Natural killer cell (primary cell): ENCODE results near the gene GUCY1B1. TPM values are rescaled to one million over a fixed set of nuclear protein-coding genes. Genes with fewer than 3 reads are reported as not detected.

Source experiments
- ATAC-seq, 3 donors: fragments of 150-1000 bp in 2 of 3; fragments of 200-7000 bp in 1 of 3; cut with Tn5 transposase; 1 replicate in 1 of 3; 2 replicates in 2 of 3; pipeline ENCODE4 v1.10.0; 2021; ENCODE audit warnings: mild to moderate bottlenecking in 2 of 3, moderate library complexity in 2 of 3
- DNase-seq, 2 donors: peaks; one replicate each; pipeline versions ENCODE4 v3.0.0 to v3.0.0-alpha.2; 2013 to 2021; ENCODE audit warnings: mixed read lengths in 1 of 2
- H3K27ac ChIP-seq: one replicate; pipeline ENCODE4 v1.5.1; 2013; ENCODE audit warnings: mild to moderate bottlenecking, low read length
- H3K27me3 ChIP-seq: one replicate; pipeline ENCODE4 v1.6.1; 2013; ENCODE audit warnings: low read length; ENCODE audit not compliant: control insufficient read depth, insufficient read depth
- H3K36me3 ChIP-seq: one replicate; pipeline ENCODE4 v1.6.1; 2013; ENCODE audit warnings: low read length; ENCODE audit not compliant: control insufficient read depth, insufficient read depth
- H3K4me1 ChIP-seq: one replicate; pipeline ENCODE4 v1.6.1; 2013; ENCODE audit warnings: low read length; ENCODE audit not compliant: control insufficient read depth, insufficient read depth
- H3K4me3 ChIP-seq: one replicate; pipeline ENCODE4 v1.5.1; 2013; ENCODE audit warnings: low read length
- H3K9me3 ChIP-seq: one replicate; pipeline ENCODE4 v1.6.1; 2013; ENCODE audit warnings: low read length; ENCODE audit not compliant: control insufficient read depth, insufficient read depth
- H3K27ac Mint-ChIP-seq, 2 donors: one replicate each; pipeline ENCODE4 v1.8.0; 2022; ENCODE audit warnings: mild to moderate bottlenecking in 2 of 2, mixed read lengths in 2 of 2, moderate library complexity in 1 of 2
- H3K27me3 Mint-ChIP-seq, 2 donors: one replicate each; pipeline ENCODE4 v1.8.0; 2022; ENCODE audit warnings: low read depth in 2 of 2, mixed read lengths in 2 of 2
- H3K36me3 Mint-ChIP-seq: one replicate; pipeline ENCODE4 v1.8.0; 2022; ENCODE audit warnings: mixed read lengths
- H3K4me1 Mint-ChIP-seq, 2 donors: one replicate each; pipeline ENCODE4 v1.8.0; 2022; ENCODE audit warnings: mixed read lengths in 2 of 2
- H3K4me3 Mint-ChIP-seq: one replicate; pipeline ENCODE4 v1.8.0; 2022; ENCODE audit warnings: mild to moderate bottlenecking, moderate library complexity, mixed read lengths
- H3K9me3 Mint-ChIP-seq, 2 donors: one replicate each; pipeline ENCODE4 v1.8.0; 2022; ENCODE audit warnings: mixed read lengths in 2 of 2
- CTCF ChIP-seq: fragments of 200-600 bp; IDR thresholded peaks from one replicate; pipeline ENCODE4 v1.8.0; 2022; ENCODE audit warnings: antibody characterized with exemption
- WGBS: methylation state at CpG from one replicate; pipeline ENCODE4 v1.1.7; 2013; ENCODE audit warnings: missing lambda C conversion rate; ENCODE audit not compliant: insufficient coverage; 5-methylcytosine and 5-hydroxymethylcytosine counted together
- intact Hi-C: fragments of 100-400 bp; cut with micrococcal nuclease; formaldehyde crosslinking; loops from one replicate; pipeline ENCODE4 v1.14.2; 2022
- total RNA-seq, 4 donors: library from RNA; stranded (reverse); fragments of 120-200 nt in 1 of 4; gene quantifications; one replicate each; pipeline versions ENCODE4 v1.2.3 to v1.2.4, GENCODE V29; 2013 to 2022

GUCY1B1 gene
- total RNA-seq, 3 donors from 2014 or later (not counting 1 experiment from before 2014, with no cell fraction given): 2.1 to 4.0 (median 2.8) TPM

DNA sequence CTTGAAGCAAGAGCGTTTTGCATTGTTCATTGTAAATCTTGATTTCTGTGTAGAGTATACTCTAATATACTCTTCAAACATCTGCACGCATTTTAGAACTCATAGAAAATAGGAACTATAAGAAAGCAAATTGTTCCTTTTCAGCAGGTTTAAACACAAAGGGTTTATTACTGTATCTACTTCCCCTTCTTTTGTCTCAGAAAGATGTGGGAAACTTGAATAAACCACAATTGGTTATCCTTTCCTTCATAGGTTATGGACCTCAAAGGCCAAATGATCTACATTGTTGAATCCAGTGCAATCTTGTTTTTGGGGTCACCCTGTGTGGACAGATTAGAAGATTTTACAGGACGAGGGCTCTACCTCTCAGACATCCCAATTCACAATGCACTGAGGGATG, 46.0 kb upstream of the GUCY1B1 start:
- intact Hi-C loops: no loop called here
- no peak for ATAC-seq
- no CpG with 5 or more reads among the region's 3 CpGs for WGBS

GRCh38 chr4:155713911-155714310, 44.9 kb upstream of the GUCY1B1 start:
- Histone ChIP-seq H3K27ac (no peak overlapping the region), H3K4me3 (no peak overlapping the region), H3K4me1 (no peaks in the 10 kb centered on the region), H3K27me3 (no peaks in the 10 kb centered on the region), H3K36me3 (no peaks in the 10 kb centered on the region), H3K9me3 (no peaks in the 10 kb centered on the region)
- Mint-ChIP-seq H3K36me3 (no peaks in the 10 kb centered on the region), H3K27me3 (no peaks in the 10 kb centered on the region), H3K4me3 (no peak overlapping the region), H3K4me1 (no peaks in the 10 kb centered on the region), H3K9me3 (no peaks in the 10 kb centered on the region), H3K27ac (no peak overlapping the region)
- DNase-seq (no peak), ATAC-seq (no peak)
- intact Hi-C loops: no loop called here
- 60% methylated on average over 1 of the region's 1 CpG for WGBS
- TF ChIP-seq CTCF: no peak

More for the DNA sequence above, 46.0 kb upstream of the GUCY1B1 start:
- H3K27me3 ChIP-seq: no peaks in the 10 kb centered on the region
- H3K4me1 ChIP-seq: no peaks in the 10 kb centered on the region
- Mint-ChIP-seq H3K4me3 (no peak overlapping the region), H3K4me1 (no peaks in the 10 kb centered on the region), H3K27me3 (no peaks in the 10 kb centered on the region), H3K36me3 (no peaks in the 10 kb centered on the region), H3K27ac (no peak overlapping the region), H3K9me3 (no peaks in the 10 kb centered on the region)
- DNase-seq: no peak
- no peak overlapping the region for H3K27ac ChIP-seq
- TF ChIP-seq CTCF: no peak
- no peaks in the 10 kb centered on the region for H3K36me3 ChIP-seq
- no peak overlapping the region for H3K4me3 ChIP-seq
- H3K9me3 ChIP-seq: no peaks in the 10 kb centered on the region

- TF ChIP-seq CTCF: no peak
- intact Hi-C loops: no loop called here
- no peak overlapping the region for H3K4me3 ChIP-seq
- H3K27me3 ChIP-seq: no peaks in the 10 kb centered on the region
- H3K27me3 Mint-ChIP-seq: no peaks in the 10 kb centered on the region
- H3K4me3 Mint-ChIP-seq: no peak overlapping the region
- no peaks in the 10 kb centered on the region for H3K36me3 Mint-ChIP-seq
- WGBS: 67% methylated on average over 1 of the region's 1 CpG
- no peaks in the 10 kb centered on the region for H3K9me3 ChIP-seq
- no peaks in the 10 kb centered on the region for H3K4me1 Mint-ChIP-seq
- no peak for DNase-seq
- no peak overlapping the region for H3K27ac ChIP-seq
- no peak for ATAC-seq
- H3K27ac Mint-ChIP-seq: no peak overlapping the region
- H3K4me1 ChIP-seq: no peaks in the 10 kb centered on the region
- no peaks in the 10 kb centered on the region for H3K9me3 Mint-ChIP-seq
- H3K36me3 ChIP-seq: no peaks in the 10 kb centered on the region
Measured at GRCh38 chr4:155722336-155722735, 36.5 kb upstream of the GUCY1B1 start.

DNA sequence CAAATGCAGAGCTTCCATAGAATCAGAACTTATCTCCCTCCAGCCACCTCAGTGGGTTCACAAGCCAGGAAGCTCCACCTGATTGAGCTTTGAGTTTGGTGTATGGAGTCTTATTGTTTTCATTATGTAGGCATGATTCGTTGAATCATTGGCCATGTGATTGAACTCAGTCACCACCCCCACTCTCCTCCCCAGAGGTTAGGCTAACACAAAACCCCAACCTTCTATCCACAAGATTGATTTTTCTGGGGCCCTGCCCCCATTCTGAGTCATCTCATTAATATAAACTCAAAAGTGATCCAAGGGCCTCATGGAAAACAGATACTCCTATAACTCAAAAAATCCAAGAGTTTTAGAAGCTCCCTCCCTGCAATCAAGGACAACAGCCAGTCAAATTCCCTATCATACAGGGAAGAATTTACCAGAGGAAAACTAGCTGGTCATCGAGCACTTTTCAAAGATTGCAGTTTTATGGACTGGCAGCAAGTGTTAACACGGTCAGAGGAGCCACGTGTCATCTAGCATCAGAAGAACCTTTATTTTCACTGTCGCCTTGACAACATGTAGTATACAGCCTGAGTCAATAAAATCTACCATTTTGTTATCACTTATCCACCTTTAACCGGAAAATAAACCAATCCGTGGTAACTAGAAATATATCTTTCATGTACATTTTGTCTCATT, 35.9 kb upstream of the GUCY1B1 start:
- Histone ChIP-seq H3K9me3 (no peaks in the 10 kb centered on the region), H3K4me1 (no peaks in the 10 kb centered on the region), H3K36me3 (no peaks in the 10 kb centered on the region), H3K27me3 (no peaks in the 10 kb centered on the region), H3K27ac (no peak overlapping the region), H3K4me3 (no peak overlapping the region)
- 88% methylated on average over 7 of the region's 7 CpGs for whole genome bisulfite sequencing
- no peaks in the 10 kb centered on the region for H3K4me1 Mint-ChIP-seq
- H3K9me3 Mint-ChIP-seq: no peaks in the 10 kb centered on the region
- no peak overlapping the region for H3K27ac Mint-ChIP-seq
- intact Hi-C loops: no loop called here
- H3K36me3 Mint-ChIP-seq: no peaks in the 10 kb centered on the region
- no peak overlapping the region for H3K4me3 Mint-ChIP-seq
- no peak for TF ChIP-seq CTCF
- ATAC-seq: no peak
- H3K27me3 Mint-ChIP-seq: no peaks in the 10 kb centered on the region
- no peak for DNase-seq
